PC-9 (cell line): ENCODE measurements around the gene P4HA1. TPM values are rescaled to one million over a fixed set of nuclear protein-coding genes. Genes with fewer than 3 reads are reported as not detected.

Experiments
- BruUV-seq: library from RNA; stranded (reverse); fragments of 400-500 nt; replicated peaks from 2 replicates; lab custom pipeline; 2021; lab: Mats Ljungman, UMichigan
- CTCF ChIA-PET: fragments of 300-600 bp; sonication (Branson Sonifier 250); formaldehyde crosslinking; loops from one replicate; lab custom pipeline; 2022; ENCODE audit warnings: antibody characterized with exemption; lab: Charles Lee
- POLR2A ChIA-PET: fragments of 300-600 bp; sonication (Branson Sonifier 250); formaldehyde crosslinking; loops from one replicate; lab custom pipeline; 2022; ENCODE audit warnings: antibody characterized with exemption; ENCODE audit not compliant: unreplicated experiment; lab: Charles Lee
- DNase-seq, 2 experiments: peaks; one replicate each; pipeline versions ENCODE4 v3.0.0 to v3.0.0-alpha.2; 2015 to 2022; ENCODE audit warnings: mixed read lengths in 1 of 2
- H2AFZ ChIP-seq: fragments of 200-600 bp; sonication (generic); 2 replicates; pipeline ENCODE4 v1.8.1; 2017; ENCODE audit warnings: antibody characterized with exemption
- H3F3A ChIP-seq: fragments of 200-600 bp; sonication (generic); 2 replicates; pipeline ENCODE4 v1.8.1; 2017; ENCODE audit warnings: antibody characterized with exemption, mild to moderate bottlenecking, low read depth; ENCODE audit not compliant: insufficient read depth
- H3K27ac ChIP-seq: fragments of 200-600 bp; sonication (generic); 2 replicates; pipeline ENCODE4 v1.6.1; 2016; ENCODE audit warnings: mixed run types
- H3K27me3 ChIP-seq: fragments of 200-600 bp; sonication (generic); 2 replicates; pipeline ENCODE4 v1.6.1; 2016; ENCODE audit warnings: low read depth, mixed run types; ENCODE audit not compliant: insufficient read depth
- H3K36me3 ChIP-seq: fragments of 200-600 bp; sonication (generic); 2 replicates; pipeline ENCODE4 v1.6.1; 2016; ENCODE audit warnings: low read depth, mixed run types
- H3K4me1 ChIP-seq: fragments of 200-600 bp; sonication (generic); replicated peaks from 2 replicates; pipeline ENCODE4 v1.6.1; 2016; ENCODE audit warnings: mixed run types; ENCODE audit not compliant: insufficient read depth
- H3K4me2 ChIP-seq: fragments of 200-600 bp; sonication (generic); 2 replicates; pipeline ENCODE4 v1.6.1; 2017; ENCODE audit warnings: mixed run types
- H3K4me3 ChIP-seq: fragments of 200-600 bp; sonication (generic); 2 replicates; pipeline ENCODE4 v1.6.1; 2016; ENCODE audit warnings: mixed run types
- H3K79me2 ChIP-seq: fragments of 200-600 bp; sonication (generic); 2 replicates; pipeline ENCODE4 v1.6.1; 2017; ENCODE audit warnings: low read depth, mixed run types
- H3K9me2 ChIP-seq: fragments of 200-600 bp; sonication (generic); 2 replicates; pipeline ENCODE4 v1.8.1; 2017; ENCODE audit warnings: mild to moderate bottlenecking; ENCODE audit not compliant: insufficient read depth
- H3K9me3 ChIP-seq: fragments of 200-600 bp; sonication (generic); 2 replicates; pipeline ENCODE4 v1.8.1; 2016; ENCODE audit warnings: low read depth; ENCODE audit not compliant: insufficient read depth
- H4K20me1 ChIP-seq: fragments of 200-600 bp; sonication (generic); 2 replicates; pipeline ENCODE4 v1.8.1; 2017; ENCODE audit not compliant: insufficient read depth
- EZH2 ChIP-seq: fragments of 200-600 bp; sonication (generic); IDR thresholded peaks from 2 replicates; pipeline ENCODE4 v1.8.0; 2017; ENCODE audit warnings: antibody characterized with exemption, low read depth
- intact Hi-C: fragments of 100-400 bp; cut with micrococcal nuclease; formaldehyde crosslinking; loops from one replicate; pipeline ENCODE4 v1.10.0; 2022; ENCODE audit not compliant: unreplicated experiment
- total RNA-seq: library from RNA; stranded (reverse); gene quantifications from 2 replicates; pipeline ENCODE4 v1.2.3, GENCODE V29; 2021
- TF ChIP-seq, protein P1 (sequence below): fragments of 200-600 bp; sonication (generic); conservative IDR thresholded peaks from 2 replicates; pipeline ENCODE4 v1.6.1; 2017; ENCODE audit warnings: mixed run types, antibody characterized with exemption, mild to moderate bottlenecking, moderate library complexity

Gene P4HA1
- total RNA-seq, 1 experiment from 2014 or later = 25.5 TPM

- no peak for DNase-seq
- H4K20me1 ChIP-seq = no peaks in the 10 kb centered on the region
- H3K9me2 ChIP-seq = no peaks in the 10 kb centered on the region
- CTCF ChIA-PET = no interaction called here
- H3K4me2 ChIP-seq = no peak overlapping the region
- intact Hi-C loops = no loop called here
- H2AFZ ChIP-seq = no peak overlapping the region
- H3K4me3 ChIP-seq = no peak overlapping the region
- no peaks in the 10 kb centered on the region for H3K36me3 ChIP-seq
- POLR2A ChIA-PET = no interaction called here
- no peak for TF ChIP-seq EZH2
- H3K27me3 ChIP-seq = no peaks in the 10 kb centered on the region
- no peaks in the 10 kb centered on the region for H3K4me1 ChIP-seq
- BruUV-seq = no TSS peak
- H3K79me2 ChIP-seq = no peaks in the 10 kb centered on the region
- no peak overlapping the region for H3K27ac ChIP-seq
- no peaks in the 10 kb centered on the region for H3F3A ChIP-seq
- H3K9me3 ChIP-seq = peaks cover 14% of the 10 kb centered on the region
Measured at GRCh38 chr10:72979709-72980108, 117.0 kb downstream of the P4HA1 start.

DNA sequence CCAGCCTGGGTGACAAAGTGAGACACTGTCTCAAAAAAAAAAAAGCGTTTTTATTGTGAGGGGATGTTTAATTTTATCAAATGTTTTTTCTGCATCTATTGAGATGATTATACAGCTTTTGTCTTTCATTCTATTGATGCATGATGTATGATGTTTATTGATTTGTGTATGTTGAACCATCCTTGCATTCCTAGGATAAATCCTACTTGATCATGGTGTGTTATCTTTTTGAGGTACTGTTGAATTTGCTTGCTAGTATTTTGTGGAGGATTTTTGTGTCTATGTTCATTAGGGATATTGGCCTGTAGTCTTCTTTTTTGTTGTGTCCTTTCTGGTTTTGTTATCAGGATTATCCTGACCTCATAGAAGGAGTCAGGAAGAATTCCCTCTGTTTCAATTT, 119.8 kb downstream of the P4HA1 start:
- TF ChIP-seq, protein P1, sequence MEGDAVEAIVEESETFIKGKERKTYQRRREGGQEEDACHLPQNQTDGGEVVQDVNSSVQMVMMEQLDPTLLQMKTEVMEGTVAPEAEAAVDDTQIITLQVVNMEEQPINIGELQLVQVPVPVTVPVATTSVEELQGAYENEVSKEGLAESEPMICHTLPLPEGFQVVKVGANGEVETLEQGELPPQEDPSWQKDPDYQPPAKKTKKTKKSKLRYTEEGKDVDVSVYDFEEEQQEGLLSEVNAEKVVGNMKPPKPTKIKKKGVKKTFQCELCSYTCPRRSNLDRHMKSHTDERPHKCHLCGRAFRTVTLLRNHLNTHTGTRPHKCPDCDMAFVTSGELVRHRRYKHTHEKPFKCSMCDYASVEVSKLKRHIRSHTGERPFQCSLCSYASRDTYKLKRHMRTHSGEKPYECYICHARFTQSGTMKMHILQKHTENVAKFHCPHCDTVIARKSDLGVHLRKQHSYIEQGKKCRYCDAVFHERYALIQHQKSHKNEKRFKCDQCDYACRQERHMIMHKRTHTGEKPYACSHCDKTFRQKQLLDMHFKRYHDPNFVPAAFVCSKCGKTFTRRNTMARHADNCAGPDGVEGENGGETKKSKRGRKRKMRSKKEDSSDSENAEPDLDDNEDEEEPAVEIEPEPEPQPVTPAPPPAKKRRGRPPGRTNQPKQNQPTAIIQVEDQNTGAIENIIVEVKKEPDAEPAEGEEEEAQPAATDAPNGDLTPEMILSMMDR = no peak
- TF ChIP-seq EZH2 = no peak
- H3K9me3 ChIP-seq = peaks cover 14% of the 10 kb centered on the region
- CTCF ChIA-PET = no interaction called here

More for the DNA sequence above, 119.8 kb downstream of the P4HA1 start:
- Histone ChIP-seq H2AFZ (no peak overlapping the region), H3K4me2 (no peak overlapping the region), H3K79me2 (no peaks in the 10 kb centered on the region), H3K27ac (no peak overlapping the region), H3K27me3 (no peaks in the 10 kb centered on the region), H3K9me2 (no peaks in the 10 kb centered on the region), H3K4me1 (no peaks in the 10 kb centered on the region), H4K20me1 (no peaks in the 10 kb centered on the region), H3K36me3 (no peaks in the 10 kb centered on the region), H3K4me3 (no peak overlapping the region), H3F3A (no peaks in the 10 kb centered on the region)
- DNase-seq = no peak
- intact Hi-C loops = no loop called here
- POLR2A ChIA-PET = interaction anchor here (0.6 kb wide), 1 partner anchor 48 kb away, joined by 10 read pairs; no protein-coding TSS in a partner anchor
- no TSS peak for BruUV-seq

Other genes starting within 250 kb of the P4HA1 start
- 0.28 TPM in 1 of 2 replicates, not detected in the other for gene OIT3, start 203.1 kb downstream of the P4HA1 start, total RNA-seq
- not detected in 2 replicates for gene PLA2G12B, start 142.1 kb downstream of the P4HA1 start, total RNA-seq
- gene NUDT13, start 13.6 kb upstream of the P4HA1 start, total RNA-seq = 5.2 TPM in 2 replicates
- gene ECD, start 71.1 kb upstream of the P4HA1 start, total RNA-seq = 29.3 and 33.2 TPM in 2 replicates
- 22.9 and 24.4 TPM in 2 replicates for gene FAM149B1, start 71.3 kb upstream of the P4HA1 start, total RNA-seq
- gene DNAJC9, start 150.4 kb upstream of the P4HA1 start, total RNA-seq = 44.8 and 45.6 TPM in 2 replicates
- gene MRPS16, start 155.8 kb upstream of the P4HA1 start, total RNA-seq = 148 and 175 TPM in 2 replicates